Caco-2 (cell line): ENCODE data around the gene RPL19. TPM values are rescaled to one million over a fixed set of nuclear protein-coding genes. Genes with fewer than 3 reads are reported as not detected.

Experiments used
- BruUV-seq: library from RNA; stranded (reverse); fragments of 400-500 nt; replicated peaks from 2 replicates; lab custom pipeline; 2021; lab: Mats Ljungman, UMichigan
- CTCF ChIA-PET: fragments of 300-600 bp; sonication (Branson Sonifier 250); formaldehyde crosslinking; loops from one replicate; lab custom pipeline; 2022; ENCODE audit warnings: antibody characterized with exemption; lab: Charles Lee
- POLR2A ChIA-PET: fragments of 300-600 bp; sonication (Branson Sonifier 250); formaldehyde crosslinking; loops from one replicate; lab custom pipeline; 2022; ENCODE audit warnings: antibody characterized with exemption; lab: Charles Lee
- DNase-seq, 2 experiments: peaks; one replicate each; pipeline versions ENCODE4 v3.0.0 to v3.0.0-alpha.2; 2020 to 2022
- H3K27me3 ChIP-seq: replicated peaks from 2 replicates; pipeline ENCODE4 v1.6.0; 2011; ENCODE audit warnings: low read length; ENCODE audit not compliant: control insufficient read depth, insufficient read depth
- H3K36me3 ChIP-seq: 2 replicates; pipeline ENCODE4 v1.5.1; 2011; ENCODE audit warnings: low read length; ENCODE audit not compliant: control insufficient read depth, insufficient read depth
- H3K4me1 ChIP-seq: fragments of 250-450 bp; sonication (Bioruptor Pico); 2 replicates; pipeline ENCODE4 v1.5.1; 2020; ENCODE audit warnings: mild to moderate bottlenecking
- H3K4me3 ChIP-seq: 2 replicates; pipeline ENCODE4 v1.5.1; 2011; ENCODE audit warnings: low read depth, mild to moderate bottlenecking, control low read depth, low read length
- H3K9me3 ChIP-seq: fragments of 250-450 bp; sonication (Bioruptor Pico); 2 replicates; pipeline ENCODE4 v1.5.1; 2020; ENCODE audit warnings: mild to moderate bottlenecking, moderate library complexity
- H3K27ac Mint-ChIP-seq: one replicate; pipeline ENCODE4 v1.8.0; 2022; ENCODE audit warnings: mixed read lengths; ENCODE audit not compliant: unreplicated experiment
- H3K27me3 Mint-ChIP-seq: one replicate; pipeline ENCODE4 v1.8.0; 2022; ENCODE audit warnings: mixed read lengths; ENCODE audit not compliant: insufficient read depth, unreplicated experiment
- H3K36me3 Mint-ChIP-seq: one replicate; pipeline ENCODE4 v1.8.0; 2022; ENCODE audit warnings: mild to moderate bottlenecking, mixed read lengths; ENCODE audit not compliant: insufficient read depth, unreplicated experiment
- H3K4me1 Mint-ChIP-seq: one replicate; pipeline ENCODE4 v1.8.0; 2022; ENCODE audit warnings: low read depth, mixed read lengths; ENCODE audit not compliant: unreplicated experiment
- H3K4me3 Mint-ChIP-seq: one replicate; pipeline ENCODE4 v1.8.0; 2022; ENCODE audit warnings: mild to moderate bottlenecking, moderate library complexity, mixed read lengths; ENCODE audit not compliant: unreplicated experiment
- H3K9me3 Mint-ChIP-seq: one replicate; pipeline ENCODE4 v1.8.0; 2022; ENCODE audit warnings: mixed read lengths; ENCODE audit not compliant: unreplicated experiment
- CTCF ChIP-seq, 2 experiments: fragments of 200-600 bp in 1 of 2; IDR thresholded peaks; 1 replicate in 1 of 2; 2 replicates in 1 of 2; pipeline versions ENCODE4 v1.5.1 to v1.8.0; 2011 to 2022; ENCODE audit warnings: antibody characterized with exemption in 1 of 2, control low read depth in 1 of 2, inconsistent platforms in 1 of 2, low read depth in 1 of 2, low read length in 1 of 2, mild to moderate bottlenecking in 1 of 2, moderate library complexity in 1 of 2; ENCODE audit not compliant: insufficient read depth in 1 of 2, severe bottlenecking in 1 of 2, unreplicated experiment in 1 of 2
- intact Hi-C: fragments of 100-400 bp; cut with micrococcal nuclease; formaldehyde crosslinking; loops from one replicate; pipeline ENCODE4 v1.10.0; 2022; ENCODE audit not compliant: unreplicated experiment
- total RNA-seq: library from RNA; stranded (reverse); gene quantifications from 2 replicates; pipeline ENCODE4 v1.2.3, GENCODE V29; 2022

RPL19 gene
- total RNA-seq, 1 experiment from 2014 or later: 1,825 TPM

GRCh38 chr17:39196241-39196807 is 3.8 kb upstream of the RPL19 start:
- POLR2A ChIA-PET: no interaction called here
- CTCF ChIA-PET: no interaction called here
- TF ChIP-seq CTCF (IDR thresholded peaks at IDR 0.05; ENCODE audit: insufficient read depth in 1 of 2, low read depth in 1 of 2, low read length in 1 of 2, severe bottlenecking in 1 of 2, unreplicated experiment in 1 of 2): no peak
- H3K36me3 Mint-ChIP-seq: peaks cover 19% of the 10 kb centered on the region
- no peak for DNase-seq
- Histone ChIP-seq H3K27me3 (no peaks in the 10 kb centered on the region), H3K4me3 (peak overlapping the region; percentile 79), H3K9me3 (no peaks in the 10 kb centered on the region), H3K4me1 (peaks cover 10% of the 10 kb centered on the region; the same call in 1 of the 2 replicates), H3K36me3 (no peaks in the 10 kb centered on the region)
- peak overlapping the region; percentile 87 for H3K4me3 Mint-ChIP-seq
- no peaks in the 10 kb centered on the region for H3K27me3 Mint-ChIP-seq
- H3K27ac Mint-ChIP-seq: no peak overlapping the region
- intact Hi-C loops: no loop called here
- H3K9me3 Mint-ChIP-seq: no peaks in the 10 kb centered on the region
- BruUV-seq: no TSS peak
- H3K4me1 Mint-ChIP-seq: peaks cover 6% of the 10 kb centered on the region

- intact Hi-C loops: no loop called here
- peaks cover 6% of the 10 kb centered on the region for H3K4me1 Mint-ChIP-seq
- Histone ChIP-seq H3K4me1 (peaks cover 14% of the 10 kb centered on the region), H3K36me3 (peaks cover 3% of the 10 kb centered on the region), H3K4me3 (peak overlapping the region; percentile 79), H3K27me3 (no peaks in the 10 kb centered on the region), H3K9me3 (no peaks in the 10 kb centered on the region)
- H3K9me3 Mint-ChIP-seq: no peaks in the 10 kb centered on the region
- BruUV-seq: no TSS peak
- peaks cover 24% of the 10 kb centered on the region for H3K36me3 Mint-ChIP-seq
- POLR2A ChIA-PET: interaction anchor here (0.5 kb wide), 1 partner anchor 9 kb away, joined by 3 read pairs; no protein-coding TSS in a partner anchor
- CTCF ChIA-PET: interaction anchor here (0.6 to 0.8 kb wide), 2 partner anchors 214 to 223 kb away, joined by 4 to 5 read pairs; no protein-coding TSS in a partner anchor
- peak overlapping the region; percentile 87 for H3K4me3 Mint-ChIP-seq
- TF ChIP-seq CTCF (IDR thresholded peaks at IDR 0.05; ENCODE audit: insufficient read depth in 1 of 2, low read depth in 1 of 2, low read length in 1 of 2, severe bottlenecking in 1 of 2, unreplicated experiment in 1 of 2): no peak
- no peak for DNase-seq
- H3K27me3 Mint-ChIP-seq: no peaks in the 10 kb centered on the region
- no peak overlapping the region for H3K27ac Mint-ChIP-seq
Measured at GRCh38 chr17:39196808-39197291, 3.2 kb upstream of the RPL19 start.

- Histone ChIP-seq H3K4me3 (peak within 1 kb of the TSS; percentile 79), H3K9me3 (no peaks in the 10 kb centered on the region), H3K36me3 (peaks cover 9% of the 10 kb centered on the region), H3K27me3 (no peaks in the 10 kb centered on the region), H3K4me1 (peaks cover 15% of the 10 kb centered on the region)
- Mint-ChIP-seq H3K27me3 (no peaks in the 10 kb centered on the region), H3K9me3 (no peaks in the 10 kb centered on the region), H3K4me3 (peak within 1 kb of the TSS; percentile 87), H3K36me3 (peaks cover 31% of the 10 kb centered on the region), H3K27ac (no peak within 1 kb of the TSS), H3K4me1 (peaks cover 6% of the 10 kb centered on the region)
- CTCF ChIA-PET: interaction anchor here (0.6 to 1.1 kb wide), 4 partner anchors 18 to 222 kb away, joined by 3 to 5 read pairs (median 4); no protein-coding TSS in a partner anchor
- BruUV-seq: no TSS peak
- no peak for TF ChIP-seq CTCF (IDR thresholded peaks at IDR 0.05; ENCODE audit: insufficient read depth in 1 of 2, low read depth in 1 of 2, low read length in 1 of 2, severe bottlenecking in 1 of 2, unreplicated experiment in 1 of 2)
- intact Hi-C loops: no loop called here
- POLR2A ChIA-PET: interaction anchor here (0.5 kb wide), 1 partner anchor 8 kb away, joined by 3 read pairs; no protein-coding TSS in a partner anchor
- peak; percentile 81 to 86 for DNase-seq
Measured at GRCh38 chr17:39197380-39198185, 2.5 kb upstream of the RPL19 start, which contains the start of gene CACNB1. Gene CACNB1 (minus strand): TSS chr17:39197669. CDS start chr17:39197495, 174 bp downstream.
